ENCODE results near the gene EPS15.

DNA sequence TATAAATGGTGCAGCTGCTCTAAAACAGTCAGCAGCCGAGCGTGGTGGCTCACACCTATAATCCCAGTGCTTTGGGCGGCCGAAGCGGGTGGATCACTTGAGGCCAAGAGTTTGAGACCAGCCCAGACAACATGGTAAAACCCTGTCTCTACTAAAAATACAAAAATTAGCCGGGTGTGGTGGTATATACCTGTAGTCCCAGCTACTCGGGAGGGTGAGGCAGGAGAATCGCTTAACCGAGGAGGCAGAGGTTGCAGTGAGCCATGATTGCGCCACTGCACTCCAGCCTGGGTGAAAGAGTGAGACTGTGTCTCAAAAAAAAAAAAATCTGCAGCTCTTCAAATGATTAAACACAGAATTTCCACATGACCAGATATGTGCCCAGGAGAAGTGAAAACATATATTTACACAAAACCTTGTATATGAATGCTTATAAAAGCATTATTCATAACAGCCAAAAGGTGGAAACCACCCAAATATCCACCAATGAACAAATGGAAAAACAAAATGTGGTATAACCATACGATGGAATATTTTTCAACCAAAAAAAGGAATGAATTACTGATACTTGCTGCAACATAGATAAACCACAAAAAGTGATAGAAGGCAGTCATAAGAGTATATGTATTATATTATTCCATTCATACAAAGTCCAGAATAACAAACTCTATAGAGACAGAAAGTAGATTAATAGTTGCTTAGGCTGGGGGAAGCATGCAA is 14.1 kb downstream of the EPS15 start:
- TF ChIP-seq, protein P1, sequence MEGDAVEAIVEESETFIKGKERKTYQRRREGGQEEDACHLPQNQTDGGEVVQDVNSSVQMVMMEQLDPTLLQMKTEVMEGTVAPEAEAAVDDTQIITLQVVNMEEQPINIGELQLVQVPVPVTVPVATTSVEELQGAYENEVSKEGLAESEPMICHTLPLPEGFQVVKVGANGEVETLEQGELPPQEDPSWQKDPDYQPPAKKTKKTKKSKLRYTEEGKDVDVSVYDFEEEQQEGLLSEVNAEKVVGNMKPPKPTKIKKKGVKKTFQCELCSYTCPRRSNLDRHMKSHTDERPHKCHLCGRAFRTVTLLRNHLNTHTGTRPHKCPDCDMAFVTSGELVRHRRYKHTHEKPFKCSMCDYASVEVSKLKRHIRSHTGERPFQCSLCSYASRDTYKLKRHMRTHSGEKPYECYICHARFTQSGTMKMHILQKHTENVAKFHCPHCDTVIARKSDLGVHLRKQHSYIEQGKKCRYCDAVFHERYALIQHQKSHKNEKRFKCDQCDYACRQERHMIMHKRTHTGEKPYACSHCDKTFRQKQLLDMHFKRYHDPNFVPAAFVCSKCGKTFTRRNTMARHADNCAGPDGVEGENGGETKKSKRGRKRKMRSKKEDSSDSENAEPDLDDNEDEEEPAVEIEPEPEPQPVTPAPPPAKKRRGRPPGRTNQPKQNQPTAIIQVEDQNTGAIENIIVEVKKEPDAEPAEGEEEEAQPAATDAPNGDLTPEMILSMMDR (optimal IDR thresholded peaks at IDR 0.05 in 1 of 3, IDR thresholded peaks at IDR 0.05 in 1 of 3, conservative IDR thresholded peaks at IDR 0.05 in 1 of 3; ENCODE audit: extremely low read depth in 1 of 3, insufficient read depth in 2 of 3, low read length in 3 of 3): no peak
- no peak for TF ChIP-seq EZH2 (IDR thresholded peaks at IDR 0.05; ENCODE audit: low read length)

Measured in keratinocyte (primary cell).